ENCODE results near the gene KCNQ5. TPM values are rescaled to one million over a fixed set of nuclear protein-coding genes. Genes with fewer than 3 reads are reported as not detected.

KCNQ5 gene
- polyA plus RNA-seq, 1 donor (not counting 4 experiments of a cell fraction or from before 2014, with no cell fraction given): 3.4 TPM

GRCh38 chr6:72720464-72720863, 98.6 kb downstream of the KCNQ5 start:
- no peak overlapping the region for H3K4me3 ChIP-seq (ENCODE audit: control insufficient read depth in 2 of 3, extremely low read depth in 1 of 3, insufficient read depth in 2 of 3, low read depth in 1 of 3, low read length in 3 of 3)
- H3K36me3 ChIP-seq (ENCODE audit: control insufficient read depth in 2 of 2, extremely low read depth in 1 of 2, insufficient read depth in 2 of 2, low read length in 2 of 2): no peaks in the 10 kb centered on the region
- peaks cover 2% of the 10 kb centered on the region for H3K4me1 ChIP-seq (ENCODE audit: control insufficient read depth, extremely low read depth, insufficient read depth, low read length)
- DNase-seq (ENCODE audit: low read depth, low spot score): no peak
- no peaks in the 10 kb centered on the region for H3K9me1 ChIP-seq (ENCODE audit: control insufficient read depth, extremely low read depth, insufficient read depth, low read length)
- FAIRE-seq: no peak
- H2AFZ ChIP-seq (ENCODE audit: control insufficient read depth, low read length): no peak overlapping the region
- no peak overlapping the region for H3K9ac ChIP-seq (ENCODE audit: control insufficient read depth, extremely low read depth, insufficient read depth, low read length)
- no peaks in the 10 kb centered on the region for H4K20me1 ChIP-seq (ENCODE audit: control insufficient read depth, extremely low read depth, insufficient read depth, low read length)
- dilution Hi-C loops (cut with MboI; ENCODE audit: extremely low pct_ligation_motif_present, low sequenced_read_pairs): no loop called here
- H3K9me3 ChIP-seq (ENCODE audit: control insufficient read depth, low read depth, low read length): no peaks in the 10 kb centered on the region
- H3K27me3 ChIP-seq (ENCODE audit: control insufficient read depth, extremely low read depth, insufficient read depth, low read length): no peaks in the 10 kb centered on the region
- no peak for TF ChIP-seq EZH2 (IDR thresholded peaks at IDR 0.05; ENCODE audit: low read length)
- TF ChIP-seq CTCF (optimal IDR thresholded peaks at IDR 0.05 in 1 of 3, IDR thresholded peaks at IDR 0.05 in 1 of 3, conservative IDR thresholded peaks at IDR 0.05 in 1 of 3; ENCODE audit: extremely low read depth in 1 of 3, insufficient read depth in 2 of 3, low read length in 3 of 3): no peak
- H3K79me2 ChIP-seq (ENCODE audit: control insufficient read depth, insufficient read depth, low read length): no peaks in the 10 kb centered on the region
- no peak overlapping the region for H3K27ac ChIP-seq (ENCODE audit: control insufficient read depth, insufficient read depth, low read length)
- H3K4me2 ChIP-seq (ENCODE audit: control insufficient read depth, extremely low read depth, insufficient read depth, low read depth, low read length): no peak overlapping the region

- Histone ChIP-seq H4K20me1 (ENCODE audit: control insufficient read depth, extremely low read depth, insufficient read depth, low read length) (no peaks in the 10 kb centered on the region), H3K9me3 (ENCODE audit: control insufficient read depth, low read depth, low read length) (no peaks in the 10 kb centered on the region), H3K9ac (ENCODE audit: control insufficient read depth, extremely low read depth, insufficient read depth, low read length) (no peak overlapping the region), H3K27me3 (ENCODE audit: control insufficient read depth, extremely low read depth, insufficient read depth, low read length) (no peaks in the 10 kb centered on the region), H3K4me3 (ENCODE audit: control insufficient read depth in 2 of 3, extremely low read depth in 1 of 3, insufficient read depth in 2 of 3, low read depth in 1 of 3, low read length in 3 of 3) (no peak overlapping the region), H3K79me2 (ENCODE audit: control insufficient read depth, insufficient read depth, low read length) (no peaks in the 10 kb centered on the region), H3K4me1 (ENCODE audit: control insufficient read depth, extremely low read depth, insufficient read depth, low read length) (peaks cover 2% of the 10 kb centered on the region), H3K9me1 (ENCODE audit: control insufficient read depth, extremely low read depth, insufficient read depth, low read length) (no peaks in the 10 kb centered on the region), H2AFZ (ENCODE audit: control insufficient read depth, low read length) (no peak overlapping the region), H3K27ac (ENCODE audit: control insufficient read depth, insufficient read depth, low read length) (no peak overlapping the region), H3K4me2 (ENCODE audit: control insufficient read depth, extremely low read depth, insufficient read depth, low read depth, low read length) (no peak overlapping the region), H3K36me3 (ENCODE audit: control insufficient read depth in 2 of 2, extremely low read depth in 1 of 2, insufficient read depth in 2 of 2, low read length in 2 of 2) (no peaks in the 10 kb centered on the region)
- FAIRE-seq (no peak), DNase-seq (ENCODE audit: low read depth, low spot score) (no peak)
- dilution Hi-C loops (cut with MboI; ENCODE audit: extremely low pct_ligation_motif_present, low sequenced_read_pairs): no loop called here
- TF ChIP-seq EZH2 (IDR thresholded peaks at IDR 0.05; ENCODE audit: low read length): no peak
- TF ChIP-seq CTCF (optimal IDR thresholded peaks at IDR 0.05 in 1 of 3, IDR thresholded peaks at IDR 0.05 in 1 of 3, conservative IDR thresholded peaks at IDR 0.05 in 1 of 3; ENCODE audit: extremely low read depth in 1 of 3, insufficient read depth in 2 of 3, low read length in 3 of 3): no peak
Measured at GRCh38 chr6:72721346-72721745, 99.5 kb downstream of the KCNQ5 start.

Measured in keratinocyte (primary cell).